ENCODE results near the gene NHS.

- TF ChIP-seq CTCF (IDR thresholded peaks at IDR 0.05) (peak in 5 of 6 experiments; percentile 29 to 79 (median 68)), POLR2A (IDR thresholded peaks at IDR 0.05) (no peak)
Measured at GRCh38 chrX:17689971-17690409, 315.0 kb downstream of the NHS start.
